ENCODE results near the gene SAMD7.

DNA sequence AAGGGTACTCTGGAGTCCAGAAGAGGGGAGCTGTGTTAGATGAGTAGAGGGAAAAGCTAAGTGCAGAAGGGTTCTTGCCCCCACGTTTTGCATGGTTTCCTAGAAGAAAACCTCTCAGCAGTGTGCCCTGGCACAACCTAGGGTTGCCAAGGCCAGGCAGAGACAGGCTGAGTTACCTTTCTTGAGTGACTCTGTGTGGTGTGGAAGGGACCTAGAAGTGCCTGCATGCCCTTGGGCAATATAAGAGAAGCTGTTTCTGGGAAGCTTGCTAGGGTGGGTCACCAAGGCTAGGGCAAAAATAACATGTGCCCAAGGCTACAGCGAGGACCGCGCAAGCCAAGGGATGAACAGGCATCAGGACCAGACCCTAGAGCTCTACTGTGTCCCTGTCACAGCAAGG, 3.4 kb upstream of the SAMD7 start:
- TF ChIP-seq, protein P1, sequence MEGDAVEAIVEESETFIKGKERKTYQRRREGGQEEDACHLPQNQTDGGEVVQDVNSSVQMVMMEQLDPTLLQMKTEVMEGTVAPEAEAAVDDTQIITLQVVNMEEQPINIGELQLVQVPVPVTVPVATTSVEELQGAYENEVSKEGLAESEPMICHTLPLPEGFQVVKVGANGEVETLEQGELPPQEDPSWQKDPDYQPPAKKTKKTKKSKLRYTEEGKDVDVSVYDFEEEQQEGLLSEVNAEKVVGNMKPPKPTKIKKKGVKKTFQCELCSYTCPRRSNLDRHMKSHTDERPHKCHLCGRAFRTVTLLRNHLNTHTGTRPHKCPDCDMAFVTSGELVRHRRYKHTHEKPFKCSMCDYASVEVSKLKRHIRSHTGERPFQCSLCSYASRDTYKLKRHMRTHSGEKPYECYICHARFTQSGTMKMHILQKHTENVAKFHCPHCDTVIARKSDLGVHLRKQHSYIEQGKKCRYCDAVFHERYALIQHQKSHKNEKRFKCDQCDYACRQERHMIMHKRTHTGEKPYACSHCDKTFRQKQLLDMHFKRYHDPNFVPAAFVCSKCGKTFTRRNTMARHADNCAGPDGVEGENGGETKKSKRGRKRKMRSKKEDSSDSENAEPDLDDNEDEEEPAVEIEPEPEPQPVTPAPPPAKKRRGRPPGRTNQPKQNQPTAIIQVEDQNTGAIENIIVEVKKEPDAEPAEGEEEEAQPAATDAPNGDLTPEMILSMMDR (IDR thresholded peaks at IDR 0.05; ENCODE audit: low read depth, low read length): no peak
- TF ChIP-seq POLR2A (IDR thresholded peaks at IDR 0.05; ENCODE audit: extremely low read depth, insufficient read length): no peak

Measured in NB4 (cell line).